Stimulated activated naive CD8-positive, alpha-beta T cell treated with anti-CD3 and anti-CD28 coated beads, Interleukin-15, Interleukin-2, amounts not matched to agents 100 ng/mL and 50 ng/mL, for 24 hours (primary cell): ENCODE data around the gene CNTRL.

Experiments used
- H3K27ac Mint-ChIP-seq: one replicate; pipeline ENCODE4 v1.8.0; 2021; ENCODE audit warnings: mild to moderate bottlenecking, mixed read lengths
- H3K27me3 Mint-ChIP-seq: one replicate; pipeline ENCODE4 v1.8.0; 2021; ENCODE audit warnings: mixed read lengths
- H3K36me3 Mint-ChIP-seq: one replicate; pipeline ENCODE4 v1.8.0; 2021; ENCODE audit warnings: low read depth, mixed read lengths
- H3K4me1 Mint-ChIP-seq: one replicate; pipeline ENCODE4 v1.8.0; 2021; ENCODE audit warnings: low read depth, mixed read lengths
- H3K4me3 Mint-ChIP-seq: one replicate; pipeline ENCODE4 v1.8.0; 2021; ENCODE audit warnings: mild to moderate bottlenecking, mixed read lengths
- H3K9me3 Mint-ChIP-seq: one replicate; pipeline ENCODE4 v1.8.0; 2021; ENCODE audit warnings: mixed read lengths

The CNTRL gene

DNA sequence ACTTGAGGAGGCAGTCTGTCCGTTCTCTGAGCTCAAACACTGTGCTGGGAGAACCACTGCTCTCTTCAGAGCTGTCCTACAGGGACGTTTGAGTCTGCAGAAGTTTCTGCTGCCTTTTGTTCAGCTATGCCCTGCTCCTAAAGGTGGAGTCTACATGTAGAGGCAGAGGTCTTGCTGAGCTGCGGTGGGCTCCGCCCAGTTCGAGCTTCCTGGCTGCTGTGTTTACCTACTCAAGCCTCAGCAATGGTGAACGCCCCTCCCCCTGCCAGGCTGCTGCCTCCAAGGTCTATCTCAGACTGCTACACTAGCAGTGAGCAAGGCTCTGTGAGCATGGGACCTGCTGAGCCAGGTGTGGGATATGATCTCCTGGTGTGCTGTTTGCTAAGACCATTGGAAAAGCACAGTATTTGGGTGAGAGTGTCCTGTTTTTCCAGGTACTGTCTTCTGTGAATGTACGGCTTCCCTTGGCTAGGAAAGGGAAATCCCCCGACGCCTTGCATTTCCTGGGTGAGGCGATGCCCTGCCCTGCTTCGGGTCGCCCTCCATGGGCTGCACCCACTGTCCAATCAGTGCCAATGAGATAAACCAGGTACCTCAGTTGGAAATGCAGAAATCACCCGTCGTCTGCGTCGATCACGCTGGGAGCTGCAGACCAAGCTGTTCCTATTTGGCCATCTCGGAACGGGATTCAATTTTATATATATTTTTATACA is 58.5 kb downstream of the CNTRL start:
- Mint-ChIP-seq H3K27me3 (no peaks in the 10 kb centered on the region), H3K27ac (peak overlapping the region; percentile 50), H3K36me3 (peaks cover 83% of the 10 kb centered on the region), H3K4me1 (peaks cover 53% of the 10 kb centered on the region), H3K4me3 (no peak overlapping the region), H3K9me3 (no peaks in the 10 kb centered on the region)

DNA sequence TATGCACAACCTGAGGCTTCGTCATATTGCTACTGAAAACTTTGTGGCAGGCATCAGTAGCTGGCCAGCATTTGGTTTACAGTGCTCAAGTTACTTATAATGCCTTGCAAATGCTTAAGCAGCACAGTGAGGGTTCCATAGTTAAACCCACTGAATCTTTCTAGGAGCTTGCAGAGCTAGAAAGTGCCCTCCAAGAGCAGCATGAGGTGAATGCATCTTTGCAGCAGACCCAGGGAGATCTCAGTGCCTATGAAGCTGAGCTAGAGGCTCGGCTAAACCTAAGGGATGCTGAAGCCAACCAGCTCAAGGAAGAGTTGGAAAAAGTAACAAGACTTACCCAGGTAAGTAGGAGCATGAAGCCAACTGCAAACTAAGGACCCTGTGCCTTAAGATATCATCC is 60.9 kb downstream of the CNTRL start:
- Mint-ChIP-seq H3K4me3 (no peak overlapping the region), H3K27me3 (no peaks in the 10 kb centered on the region), H3K4me1 (peaks cover 29% of the 10 kb centered on the region), H3K9me3 (no peaks in the 10 kb centered on the region), H3K27ac (no peak overlapping the region), H3K36me3 (peaks cover 83% of the 10 kb centered on the region)

DNA sequence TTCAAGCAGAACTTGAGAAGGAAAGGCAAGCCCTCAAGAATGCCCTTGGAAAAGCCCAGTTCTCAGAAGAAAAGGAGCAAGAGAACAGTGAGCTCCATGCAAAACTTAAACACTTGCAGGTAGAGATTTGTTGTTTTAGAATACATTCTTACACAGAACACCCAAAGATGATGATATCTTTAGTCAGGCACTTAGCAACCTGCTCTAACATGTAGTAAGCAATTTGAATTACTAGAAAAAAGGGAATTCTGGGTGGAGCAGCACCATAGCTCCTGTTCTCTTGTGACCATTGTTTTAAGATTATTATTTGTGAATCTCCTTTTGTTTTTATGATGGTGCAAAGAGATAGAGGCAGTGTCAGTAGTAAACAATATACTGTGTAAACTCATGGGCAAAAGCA is 63.8 kb downstream of the CNTRL start:
- Mint-ChIP-seq H3K36me3 (peaks cover 86% of the 10 kb centered on the region), H3K9me3 (no peaks in the 10 kb centered on the region), H3K4me1 (no peaks in the 10 kb centered on the region), H3K4me3 (no peak overlapping the region), H3K27me3 (no peaks in the 10 kb centered on the region), H3K27ac (no peak overlapping the region)

DNA sequence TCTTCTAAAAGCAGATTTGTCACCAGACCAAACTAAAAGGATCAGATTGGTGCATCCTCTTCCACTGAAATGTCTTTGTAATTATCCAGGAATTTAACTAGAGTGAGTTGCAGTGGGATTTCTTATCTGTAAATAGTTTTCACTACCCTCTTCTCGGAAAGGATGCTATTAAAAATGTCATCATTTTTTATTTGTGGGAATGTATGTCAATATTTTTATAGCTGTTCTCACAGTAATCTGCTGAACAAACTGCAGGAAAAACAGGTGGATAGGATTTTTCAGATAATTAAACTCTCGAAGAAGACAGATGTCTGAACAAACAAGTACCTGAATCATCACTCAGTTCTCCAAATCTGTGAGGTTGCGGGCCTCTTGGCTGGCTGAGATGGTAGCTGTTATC is 64.2 kb downstream of the CNTRL start:
- H3K4me1 Mint-ChIP-seq: no peaks in the 10 kb centered on the region
- peaks cover 88% of the 10 kb centered on the region for H3K36me3 Mint-ChIP-seq
- H3K9me3 Mint-ChIP-seq: no peaks in the 10 kb centered on the region
- no peaks in the 10 kb centered on the region for H3K27me3 Mint-ChIP-seq
- no peak overlapping the region for H3K4me3 Mint-ChIP-seq
- peak overlapping the region; percentile 48 for H3K27ac Mint-ChIP-seq

DNA sequence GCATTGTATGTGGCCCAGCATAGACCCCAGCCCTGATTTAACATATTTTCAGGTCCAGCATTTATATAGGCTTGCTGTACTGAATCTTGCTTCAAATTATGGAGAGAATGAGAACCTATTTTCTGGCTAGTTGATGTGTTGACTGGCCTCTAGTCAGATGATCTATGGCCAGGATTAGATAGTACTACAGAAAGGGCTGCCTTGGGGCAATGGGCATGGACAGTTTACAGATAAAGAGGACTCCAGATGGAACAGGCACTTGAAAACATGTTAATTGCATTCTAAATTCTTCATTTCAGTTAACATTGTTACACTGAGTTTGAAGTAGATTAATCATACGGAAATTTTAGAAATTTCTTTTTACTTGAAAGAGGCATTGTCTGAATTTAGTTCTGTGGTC is 65.4 kb downstream of the CNTRL start:
- Mint-ChIP-seq H3K27ac (peak overlapping the region; percentile 19), H3K4me1 (no peaks in the 10 kb centered on the region), H3K36me3 (peaks cover 91% of the 10 kb centered on the region), H3K27me3 (no peaks in the 10 kb centered on the region), H3K4me3 (no peak overlapping the region), H3K9me3 (no peaks in the 10 kb centered on the region)

DNA sequence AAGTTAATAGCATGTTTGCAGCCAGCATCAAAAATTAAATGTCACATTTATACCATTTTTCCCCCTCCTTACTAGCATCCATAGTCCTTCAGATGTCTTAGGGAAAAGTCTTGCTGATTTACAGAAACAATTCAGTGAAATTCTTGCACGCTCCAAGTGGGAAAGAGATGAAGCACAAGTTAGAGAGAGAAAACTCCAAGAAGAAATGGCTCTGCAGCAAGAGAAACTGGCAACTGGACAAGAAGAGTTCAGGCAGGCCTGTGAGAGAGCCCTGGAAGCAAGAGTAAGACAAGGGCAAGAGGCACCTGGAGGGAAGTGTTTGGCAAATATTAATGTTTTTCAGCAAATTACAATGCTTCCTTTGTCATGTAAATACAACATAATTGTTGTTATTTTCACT is 66.6 kb downstream of the CNTRL start:
- H3K27me3 Mint-ChIP-seq: no peaks in the 10 kb centered on the region
- H3K4me1 Mint-ChIP-seq: no peaks in the 10 kb centered on the region
- H3K36me3 Mint-ChIP-seq: peaks cover 90% of the 10 kb centered on the region
- no peak overlapping the region for H3K4me3 Mint-ChIP-seq
- H3K27ac Mint-ChIP-seq: no peak overlapping the region
- no peaks in the 10 kb centered on the region for H3K9me3 Mint-ChIP-seq

DNA sequence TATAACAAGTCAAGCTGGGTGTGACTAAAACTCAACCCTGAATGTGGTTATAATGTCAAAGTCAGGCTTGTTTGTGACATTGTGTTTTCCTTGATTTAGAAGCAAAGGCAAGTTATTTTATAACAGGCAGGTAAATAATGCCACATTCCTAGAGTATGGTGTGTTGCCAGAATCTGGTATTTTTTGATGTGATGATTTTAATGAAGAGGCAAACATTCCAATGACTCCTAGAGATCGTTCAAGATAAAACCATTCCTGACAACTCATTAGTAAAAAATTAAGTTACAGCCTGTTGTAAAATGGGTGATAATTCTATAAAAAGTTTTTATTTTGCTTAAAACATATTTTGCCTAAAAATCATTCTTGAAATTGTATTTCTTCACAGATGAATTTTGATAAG is 67.0 kb downstream of the CNTRL start:
- Mint-ChIP-seq H3K27ac (no peak overlapping the region), H3K9me3 (no peaks in the 10 kb centered on the region), H3K36me3 (peaks cover 91% of the 10 kb centered on the region), H3K4me3 (no peak overlapping the region), H3K4me1 (no peaks in the 10 kb centered on the region), H3K27me3 (no peaks in the 10 kb centered on the region)

DNA sequence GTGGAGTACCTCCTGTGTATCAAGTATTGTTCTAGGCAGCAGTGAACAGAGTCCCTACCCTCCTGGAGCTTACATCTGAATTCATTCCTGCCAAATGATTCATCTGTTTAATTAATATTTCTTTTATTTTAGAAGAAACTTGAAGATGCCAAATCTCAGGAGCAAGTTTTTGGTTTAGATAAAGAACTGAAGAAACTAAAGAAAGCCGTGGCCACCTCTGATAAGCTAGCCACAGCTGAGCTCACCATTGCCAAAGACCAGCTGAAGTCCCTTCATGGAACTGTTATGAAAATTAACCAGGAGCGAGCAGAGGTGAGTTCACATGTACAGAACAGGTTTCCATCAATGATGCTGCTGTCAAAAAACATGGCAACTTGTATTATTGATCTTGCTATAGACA is 69.0 kb downstream of the CNTRL start:
- no peaks in the 10 kb centered on the region for H3K4me1 Mint-ChIP-seq
- H3K9me3 Mint-ChIP-seq: no peaks in the 10 kb centered on the region
- H3K4me3 Mint-ChIP-seq: no peak overlapping the region
- no peak overlapping the region for H3K27ac Mint-ChIP-seq
- H3K27me3 Mint-ChIP-seq: no peaks in the 10 kb centered on the region
- peaks cover 93% of the 10 kb centered on the region for H3K36me3 Mint-ChIP-seq

DNA sequence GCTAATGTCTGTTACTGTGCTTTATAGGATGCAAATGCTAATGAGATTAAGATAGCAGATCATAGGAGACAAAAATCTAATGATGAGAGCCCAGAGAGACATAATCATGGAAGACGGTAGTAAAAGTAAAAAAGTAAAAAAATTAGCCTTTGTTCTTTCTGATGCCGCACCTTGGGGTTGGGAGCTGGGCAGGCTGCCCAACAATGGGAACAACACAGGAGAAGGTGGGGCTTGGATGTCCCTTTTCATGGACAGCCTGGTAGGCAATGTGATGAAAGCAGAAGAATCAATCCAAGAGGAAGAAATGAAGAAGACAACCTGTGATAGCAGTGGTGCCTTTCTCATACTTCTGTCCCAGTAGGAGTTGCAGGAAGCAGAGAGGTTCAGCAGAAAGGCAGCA is 69.7 kb downstream of the CNTRL start:
- Mint-ChIP-seq H3K4me1 (no peaks in the 10 kb centered on the region), H3K9me3 (no peaks in the 10 kb centered on the region), H3K27ac (no peak overlapping the region), H3K4me3 (no peak overlapping the region), H3K36me3 (peaks cover 91% of the 10 kb centered on the region), H3K27me3 (no peaks in the 10 kb centered on the region)

DNA sequence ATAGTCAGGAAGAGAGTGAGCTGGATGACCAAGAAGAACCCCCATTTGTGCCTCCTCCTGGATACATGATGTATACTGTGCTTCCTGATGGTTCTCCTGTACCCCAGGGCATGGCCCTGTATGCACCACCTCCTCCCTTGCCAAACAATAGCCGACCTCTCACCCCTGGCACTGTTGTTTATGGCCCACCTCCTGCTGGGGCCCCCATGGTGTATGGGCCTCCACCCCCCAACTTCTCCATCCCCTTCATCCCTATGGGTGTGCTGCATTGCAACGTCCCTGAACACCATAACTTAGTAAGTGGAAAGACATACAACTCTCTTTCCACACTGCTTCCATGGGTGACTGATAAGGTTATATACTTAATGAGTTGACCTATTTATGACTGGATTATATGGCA is 75.4 kb downstream of the CNTRL start:
- Mint-ChIP-seq H3K27me3 (no peaks in the 10 kb centered on the region), H3K36me3 (peaks cover 82% of the 10 kb centered on the region), H3K9me3 (no peaks in the 10 kb centered on the region), H3K4me3 (no peak overlapping the region), H3K4me1 (peaks cover 28% of the 10 kb centered on the region), H3K27ac (no peak overlapping the region)

DNA sequence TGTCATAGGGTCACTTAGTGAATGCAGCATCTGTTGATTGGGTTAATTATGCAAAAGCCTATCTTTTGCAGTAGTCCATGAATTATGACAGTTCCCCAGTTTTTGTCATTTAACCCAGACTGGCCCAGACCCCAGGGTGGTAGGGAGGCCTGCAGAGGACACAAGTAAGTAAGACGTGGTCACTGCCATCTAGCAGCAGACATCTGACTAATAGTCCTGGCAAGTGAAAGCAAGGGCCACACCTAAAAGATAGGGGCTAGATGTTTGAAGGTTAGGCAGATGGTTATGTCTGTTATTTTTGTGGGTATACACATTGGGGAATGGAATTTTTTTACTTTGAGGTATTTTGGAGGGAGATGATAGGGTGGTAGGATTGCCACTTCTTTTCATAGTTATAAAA is 78.9 kb downstream of the CNTRL start:
- H3K9me3 Mint-ChIP-seq: no peaks in the 10 kb centered on the region
- no peak overlapping the region for H3K4me3 Mint-ChIP-seq
- peaks cover 86% of the 10 kb centered on the region for H3K36me3 Mint-ChIP-seq
- peaks cover 54% of the 10 kb centered on the region for H3K4me1 Mint-ChIP-seq
- no peaks in the 10 kb centered on the region for H3K27me3 Mint-ChIP-seq
- peak overlapping the region; percentile 38 for H3K27ac Mint-ChIP-seq

DNA sequence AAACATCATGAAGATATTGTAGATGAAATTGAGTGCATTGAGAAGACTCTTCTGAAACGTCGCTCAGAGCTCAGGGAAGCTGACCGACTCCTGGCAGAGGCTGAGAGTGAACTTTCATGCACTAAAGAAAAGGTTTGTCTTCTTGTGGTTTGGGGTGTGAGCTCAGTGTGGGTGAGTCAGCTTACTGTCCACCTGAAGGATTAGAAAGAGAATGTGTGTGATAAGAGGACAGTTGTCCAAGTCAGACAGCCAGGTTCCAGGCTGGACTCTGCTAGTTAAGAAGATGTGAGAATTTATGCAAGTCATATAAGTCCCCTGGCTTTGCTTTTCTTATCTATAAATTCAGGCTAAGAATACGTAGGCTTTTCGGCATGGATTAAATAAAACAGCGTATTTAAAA is 80.0 kb downstream of the CNTRL start:
- H3K9me3 Mint-ChIP-seq: no peaks in the 10 kb centered on the region
- no peak overlapping the region for H3K4me3 Mint-ChIP-seq
- peaks cover 61% of the 10 kb centered on the region for H3K4me1 Mint-ChIP-seq
- H3K27ac Mint-ChIP-seq: peak overlapping the region; percentile 29
- H3K27me3 Mint-ChIP-seq: no peaks in the 10 kb centered on the region
- H3K36me3 Mint-ChIP-seq: peaks cover 88% of the 10 kb centered on the region

DNA sequence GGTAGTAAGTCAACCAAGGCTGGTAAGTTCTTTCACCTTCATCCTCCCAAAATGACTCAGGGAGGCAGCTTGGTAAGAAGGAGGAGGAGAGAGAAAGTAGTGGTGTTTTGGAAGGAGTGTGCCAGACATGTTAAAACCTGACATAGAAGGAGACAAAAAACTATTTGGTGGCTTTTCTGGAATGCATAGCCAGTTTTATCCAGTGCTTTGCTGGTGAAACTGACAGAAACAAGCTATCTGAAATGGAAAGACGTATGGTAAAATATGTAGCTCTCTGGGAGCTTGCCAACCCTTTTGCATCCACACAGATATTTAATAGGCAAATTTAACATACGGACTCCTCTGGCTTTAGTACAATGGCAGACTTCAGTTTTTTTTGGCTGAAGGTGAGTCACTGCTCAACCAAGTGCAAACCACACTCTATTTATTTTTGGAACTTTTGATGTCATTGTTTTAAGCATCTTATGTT is 81.5 kb downstream of the CNTRL start:
- H3K4me1 Mint-ChIP-seq: peaks cover 69% of the 10 kb centered on the region
- H3K27ac Mint-ChIP-seq: peak overlapping the region; percentile 95
- no peaks in the 10 kb centered on the region for H3K27me3 Mint-ChIP-seq
- peak overlapping the region; percentile 62 for H3K4me3 Mint-ChIP-seq
- no peaks in the 10 kb centered on the region for H3K9me3 Mint-ChIP-seq
- H3K36me3 Mint-ChIP-seq: peaks cover 89% of the 10 kb centered on the region

DNA sequence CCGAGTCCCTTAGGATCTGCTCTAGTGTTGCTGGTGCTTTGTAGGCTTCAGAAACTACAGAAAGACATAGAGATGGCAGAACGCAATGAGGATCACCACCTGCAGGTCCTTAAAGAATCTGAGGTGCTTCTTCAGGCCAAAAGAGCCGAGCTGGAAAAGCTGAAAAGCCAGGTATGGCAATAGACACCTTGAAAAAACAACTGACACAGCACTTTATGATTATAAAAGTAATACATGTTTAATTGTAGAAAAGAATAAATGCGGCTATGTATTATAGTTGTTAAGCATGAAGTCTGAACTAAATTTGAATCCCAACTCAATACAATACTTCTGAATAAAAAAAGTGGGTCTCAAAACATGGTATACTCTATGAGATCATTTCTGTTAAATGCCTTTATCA is 83.2 kb downstream of the CNTRL start:
- Mint-ChIP-seq H3K4me1 (peaks cover 63% of the 10 kb centered on the region), H3K27ac (no peak overlapping the region), H3K9me3 (no peaks in the 10 kb centered on the region), H3K27me3 (no peaks in the 10 kb centered on the region), H3K36me3 (peaks cover 87% of the 10 kb centered on the region), H3K4me3 (no peak overlapping the region)

DNA sequence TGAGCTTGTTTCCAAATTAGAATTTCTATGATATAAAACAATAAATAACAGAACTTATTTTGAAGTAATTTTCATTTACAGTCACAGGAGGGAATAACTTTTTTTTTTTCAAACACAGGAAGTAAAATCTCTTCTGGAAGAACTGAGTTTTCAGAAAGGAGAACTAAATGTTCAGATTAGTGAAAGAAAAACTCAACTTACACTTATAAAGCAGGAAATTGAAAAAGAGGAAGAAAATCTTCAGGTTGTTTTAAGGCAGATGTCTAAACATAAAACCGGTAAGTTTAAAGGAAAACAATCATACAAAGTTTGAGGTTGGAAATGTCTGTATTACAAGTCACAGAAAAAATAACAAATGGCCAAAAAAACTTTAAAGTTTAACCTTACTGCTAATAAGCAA is 85.3 kb downstream of the CNTRL start:
- H3K9me3 Mint-ChIP-seq: no peaks in the 10 kb centered on the region
- H3K27ac Mint-ChIP-seq: peak overlapping the region; percentile 32
- H3K4me3 Mint-ChIP-seq: no peak overlapping the region
- no peaks in the 10 kb centered on the region for H3K27me3 Mint-ChIP-seq
- H3K36me3 Mint-ChIP-seq: peaks cover 84% of the 10 kb centered on the region
- H3K4me1 Mint-ChIP-seq: peaks cover 46% of the 10 kb centered on the region

DNA sequence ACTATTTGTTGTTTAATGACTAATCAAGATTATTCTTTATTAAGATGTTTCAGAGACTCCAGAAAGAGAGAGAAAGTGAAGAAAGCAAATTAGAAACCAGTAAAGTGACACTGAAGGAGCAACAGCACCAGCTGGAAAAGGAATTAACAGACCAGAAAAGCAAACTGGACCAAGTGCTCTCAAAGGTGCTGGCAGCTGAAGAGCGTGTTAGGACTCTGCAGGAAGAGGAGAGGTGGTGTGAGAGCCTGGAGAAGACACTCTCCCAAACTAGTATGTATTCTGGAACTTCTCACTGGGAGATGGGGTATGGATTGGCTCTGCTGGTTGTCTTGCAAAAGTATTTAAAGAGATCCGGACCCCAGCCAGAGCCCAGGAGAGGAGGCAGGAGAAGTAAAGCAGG is 93.3 kb downstream of the CNTRL start:
- Mint-ChIP-seq H3K27me3 (no peaks in the 10 kb centered on the region), H3K4me1 (peaks cover 18% of the 10 kb centered on the region), H3K36me3 (peaks cover 79% of the 10 kb centered on the region), H3K4me3 (no peak overlapping the region), H3K27ac (peak overlapping the region; percentile 38), H3K9me3 (no peaks in the 10 kb centered on the region)
